Nephron (organoid): ENCODE results near the gene COIL.
"Not testable (repeated sequence)": the region's sequence is repeated elsewhere in the genome, so short reads cannot be mapped to it uniquely, and the experiment has no call there.

Source experiments
- H3K27ac Mint-ChIP-seq, 3 experiments: 2 replicates each; pipeline ENCODE4 v1.8.0; 2020; ENCODE audit warnings: mixed read lengths in 3 of 3, mild to moderate bottlenecking in 2 of 3, moderate library complexity in 1 of 3
- H3K27me3 Mint-ChIP-seq: 2 replicates; pipeline ENCODE4 v1.8.0; 2021; ENCODE audit warnings: low read depth, mild to moderate bottlenecking, moderate library complexity, mixed read lengths
- H3K36me3 Mint-ChIP-seq: 2 replicates; pipeline ENCODE4 v1.8.0; 2020; ENCODE audit warnings: low read depth, mixed read lengths
- H3K4me1 Mint-ChIP-seq: 2 replicates; pipeline ENCODE4 v1.8.0; 2020; ENCODE audit warnings: mixed read lengths
- H3K4me3 Mint-ChIP-seq, 3 experiments: 2 replicates each; pipeline ENCODE4 v1.8.0; 2020; ENCODE audit warnings: mild to moderate bottlenecking in 3 of 3, mixed read lengths in 3 of 3, moderate library complexity in 2 of 3
- H3K9me3 Mint-ChIP-seq: 2 replicates; pipeline ENCODE4 v1.8.0; 2020; ENCODE audit warnings: mixed read lengths
- CTCF ChIP-seq, 3 experiments: fragments of 200-600 bp; sonication (generic); IDR thresholded peaks; one replicate each; pipeline ENCODE4 v1.5.0; 2021; ENCODE audit warnings: antibody characterized with exemption in 3 of 3; ENCODE audit not compliant: unreplicated experiment in 3 of 3

Gene COIL

GRCh38 chr17:56983366-56983765 lies 22.5 kb upstream of the COIL start:
- Mint-ChIP-seq H3K9me3 (no peaks in the 10 kb centered on the region), H3K36me3 (peaks cover 26% of the 10 kb centered on the region), H3K27ac (no peak overlapping the region), H3K4me3 (no peak overlapping the region), H3K4me1 (peaks cover 10% of the 10 kb centered on the region), H3K27me3 (no peaks in the 10 kb centered on the region)
- TF ChIP-seq CTCF (IDR thresholded peaks at IDR 0.05; ENCODE audit: unreplicated experiment in 3 of 3), result no peak

DNA sequence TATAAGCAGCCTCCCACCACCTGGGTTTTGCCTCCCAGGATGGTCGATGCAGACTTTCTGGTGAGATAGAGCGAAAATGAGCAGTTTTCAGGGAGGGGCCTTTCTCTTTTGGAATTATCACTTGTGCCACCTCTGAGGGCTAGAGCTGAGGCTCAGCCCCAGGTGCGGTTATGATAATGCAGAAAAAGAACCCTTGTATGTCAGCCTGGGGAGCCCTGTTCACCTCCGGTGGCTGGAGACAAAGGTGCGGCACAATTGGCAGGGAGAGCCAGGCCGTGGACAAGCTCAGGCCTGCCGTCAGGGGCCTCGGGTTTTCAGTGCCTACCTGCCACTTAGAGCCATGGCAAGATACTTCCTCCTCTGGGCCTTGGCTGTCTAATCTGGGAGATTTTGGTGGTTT lies 21.5 kb upstream of the COIL start:
- Mint-ChIP-seq H3K36me3 (peaks cover 16% of the 10 kb centered on the region), H3K9me3 (no peaks in the 10 kb centered on the region), H3K4me1 (peaks cover 16% of the 10 kb centered on the region), H3K27ac (no peak overlapping the region), H3K4me3 (no peak overlapping the region), H3K27me3 (no peaks in the 10 kb centered on the region)
- TF ChIP-seq CTCF (IDR thresholded peaks at IDR 0.05; ENCODE audit: unreplicated experiment in 3 of 3), result no peak

DNA sequence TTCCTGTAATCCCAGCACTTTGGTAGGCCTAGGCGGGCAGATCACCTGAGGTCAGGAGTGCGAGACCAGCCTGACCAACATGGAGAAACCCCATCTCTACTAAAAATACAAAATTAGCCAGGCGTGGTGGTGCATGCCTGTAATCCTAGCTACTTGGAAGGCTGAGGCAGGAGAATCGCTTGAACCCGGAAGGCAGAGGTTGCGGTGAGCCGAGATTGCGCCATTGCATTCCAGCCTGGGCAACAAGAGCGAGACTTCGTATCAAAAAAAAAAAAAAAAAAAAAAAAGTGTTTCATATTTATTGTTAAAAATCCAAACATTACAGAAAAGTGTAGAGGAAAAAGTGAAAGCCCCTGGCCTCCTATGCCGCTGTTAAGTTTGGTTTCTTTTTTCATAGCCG lies 19.7 kb upstream of the COIL start:
- H3K36me3 Mint-ChIP-seq, H3K9me3 Mint-ChIP-seq, H3K27ac Mint-ChIP-seq, H3K27me3 Mint-ChIP-seq, H3K4me3 Mint-ChIP-seq: not testable (repeated sequence)
- peaks cover 23% of the 10 kb centered on the region for H3K4me1 Mint-ChIP-seq

DNA sequence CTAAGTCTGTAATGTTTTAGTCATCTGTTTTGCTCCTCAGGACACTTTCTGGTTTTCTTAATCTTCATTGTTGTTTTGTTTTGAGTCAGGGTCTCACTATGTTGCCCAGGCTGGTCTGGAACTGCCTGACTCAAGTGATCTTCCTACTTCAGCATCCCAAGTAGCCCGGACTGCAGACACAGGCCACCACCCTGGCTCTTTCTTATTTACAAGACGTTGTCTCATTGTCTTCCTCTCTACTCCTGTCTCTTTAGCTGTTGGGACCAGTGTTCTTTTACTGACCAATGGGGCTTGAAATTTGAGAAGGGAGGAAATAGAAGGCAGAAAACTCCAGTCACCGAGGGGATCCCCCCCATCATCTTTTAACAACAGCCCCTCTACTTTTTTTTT lies 18.2 kb upstream of the COIL start:
- Mint-ChIP-seq H3K4me3 (peak overlapping the region; percentile 80 to 90 (median 86)), H3K4me1 (peaks cover 32% of the 10 kb centered on the region), H3K36me3 (peaks cover 5% of the 10 kb centered on the region), H3K27ac (no peak overlapping the region), H3K9me3 (no peaks in the 10 kb centered on the region), H3K27me3 (peaks cover 9% of the 10 kb centered on the region)
- TF ChIP-seq CTCF (IDR thresholded peaks at IDR 0.05; ENCODE audit: unreplicated experiment in 3 of 3), result no peak

GRCh38 chr17:56978441-56979090 lies 17.7 kb upstream of the COIL start:
- no peak for TF ChIP-seq CTCF (IDR thresholded peaks at IDR 0.05; ENCODE audit: unreplicated experiment in 3 of 3)
- Mint-ChIP-seq H3K9me3 (no peaks in the 10 kb centered on the region), H3K36me3 (peaks cover 4% of the 10 kb centered on the region), H3K27me3 (peaks cover 9% of the 10 kb centered on the region), H3K27ac (peak overlapping the region in 1 of 3 experiments; percentile 44), H3K4me3 (peak overlapping the region; percentile 80 to 90 (median 86)), H3K4me1 (peaks cover 32% of the 10 kb centered on the region)

- Mint-ChIP-seq H3K27me3 (peaks cover 9% of the 10 kb centered on the region), H3K27ac (peak within 1 kb of the TSS in 2 of 3 experiments; percentile 44 to 72), H3K4me1 (peaks cover 32% of the 10 kb centered on the region)
Observed at GRCh38 chr17:56977673-56978395, 17.0 kb upstream of the COIL start, which contains the start of gene SCPEP1. Gene SCPEP1 (plus strand): TSS chr17:56978131. CDS start chr17:56978160, 29 bp downstream.

More at GRCh38 chr17:56977673-56978395, 17.0 kb upstream of the COIL start, which contains the start of gene SCPEP1:
- peak within 1 kb of the TSS; percentile 80 to 90 (median 86) for H3K4me3 Mint-ChIP-seq
- peaks cover 4% of the 10 kb centered on the region for H3K36me3 Mint-ChIP-seq
- no peak for TF ChIP-seq CTCF (IDR thresholded peaks at IDR 0.05; ENCODE audit: unreplicated experiment in 3 of 3)
- no peaks in the 10 kb centered on the region for H3K9me3 Mint-ChIP-seq
